Type B pancreatic cell (in vitro differentiated cells): ENCODE measurements around the gene B3GNT5. TPM values are rescaled to one million over a fixed set of nuclear protein-coding genes. Genes with fewer than 3 reads are reported as not detected.
"Not testable (repeated sequence)": the region's sequence is repeated elsewhere in the genome, so short reads cannot be mapped to it uniquely, and the experiment has no call there.

Experiments used
- DNase-seq: peaks from one replicate; pipeline ENCODE4 v3.0.0; 2021; ENCODE audit warnings: mixed read lengths; ENCODE audit not compliant: unreplicated experiment; ENCODE audit errors: extremely low spot score
- H3K27ac Mint-ChIP-seq: 2 replicates; pipeline ENCODE4 v1.8.0; 2021; ENCODE audit warnings: mild to moderate bottlenecking, mixed read lengths
- H3K27me3 Mint-ChIP-seq: 2 replicates; pipeline ENCODE4 v1.8.0; 2021; ENCODE audit warnings: mixed read lengths
- H3K36me3 Mint-ChIP-seq: 2 replicates; pipeline ENCODE4 v1.8.0; 2021; ENCODE audit warnings: mixed read lengths
- H3K4me1 Mint-ChIP-seq: one replicate; pipeline ENCODE4 v1.8.0; 2021; ENCODE audit warnings: mixed read lengths; ENCODE audit not compliant: unreplicated experiment
- H3K4me3 Mint-ChIP-seq: 2 replicates; pipeline ENCODE4 v1.8.0; 2021; ENCODE audit warnings: mild to moderate bottlenecking, mixed read lengths
- H3K9me3 Mint-ChIP-seq: 2 replicates; pipeline ENCODE4 v1.8.0; 2021; ENCODE audit warnings: mixed read lengths
- CTCF ChIP-seq: fragments of 200-600 bp; sonication (generic); conservative IDR thresholded peaks from 2 replicates; pipeline ENCODE4 v1.5.0; 2021; ENCODE audit warnings: antibody characterized with exemption, mild to moderate bottlenecking
- total RNA-seq: library from RNA; stranded (reverse); gene quantifications from 2 replicates; pipeline ENCODE4 v1.2.1, GENCODE V29; 2021; ENCODE audit warnings: low replicate concordance

B3GNT5 gene
- total RNA-seq, 1 donor from 2014 or later, result 28.7 TPM

GRCh38 chr3:183222631-183223235 is 30.3 kb upstream of the B3GNT5 start:
- Mint-ChIP-seq H3K4me1 (no peaks in the 10 kb centered on the region), H3K27me3 (no peaks in the 10 kb centered on the region), H3K4me3 (no peak overlapping the region), H3K36me3 (peaks cover 3% of the 10 kb centered on the region), H3K27ac (no peak overlapping the region), H3K9me3 (no peaks in the 10 kb centered on the region)
- DNase-seq, result no peak
- TF ChIP-seq CTCF, result no peak

GRCh38 chr3:183224180-183224970 is 28.7 kb upstream of the B3GNT5 start:
- H3K9me3 Mint-ChIP-seq, result no peaks in the 10 kb centered on the region
- H3K36me3 Mint-ChIP-seq, result peaks cover 3% of the 10 kb centered on the region
- no peak for DNase-seq
- H3K27ac Mint-ChIP-seq, result no peak overlapping the region
- H3K27me3 Mint-ChIP-seq, result peaks cover under 1% of the 10 kb centered on the region
- H3K4me1 Mint-ChIP-seq, result no peaks in the 10 kb centered on the region
- TF ChIP-seq CTCF, result no peak
- no peak overlapping the region for H3K4me3 Mint-ChIP-seq

GRCh38 chr3:183226333-183226890 is 26.6 kb upstream of the B3GNT5 start:
- no peaks in the 10 kb centered on the region for H3K9me3 Mint-ChIP-seq

GRCh38 chr3:183227586-183227985 is 25.5 kb upstream of the B3GNT5 start:
- Mint-ChIP-seq H3K27me3 (peaks cover 3% of the 10 kb centered on the region), H3K27ac (no peak overlapping the region), H3K9me3 (no peaks in the 10 kb centered on the region), H3K36me3 (peaks cover 3% of the 10 kb centered on the region), H3K4me1 (no peaks in the 10 kb centered on the region), H3K4me3 (no peak overlapping the region)
- no peak for DNase-seq
- TF ChIP-seq CTCF, result no peak

More at GRCh38 chr3:183226333-183226890, 26.6 kb upstream of the B3GNT5 start:
- Mint-ChIP-seq H3K36me3 (peaks cover 3% of the 10 kb centered on the region), H3K27me3 (peaks cover 3% of the 10 kb centered on the region), H3K4me3 (no peak overlapping the region), H3K27ac (no peak overlapping the region), H3K4me1 (no peaks in the 10 kb centered on the region)
- TF ChIP-seq CTCF, result no peak
- no peak for DNase-seq

- DNase-seq, result no peak
- no peaks in the 10 kb centered on the region for H3K4me1 Mint-ChIP-seq
- no peak overlapping the region for H3K4me3 Mint-ChIP-seq
- peaks cover 3% of the 10 kb centered on the region for H3K36me3 Mint-ChIP-seq
- TF ChIP-seq CTCF, result no peak
- H3K27ac Mint-ChIP-seq, result no peak overlapping the region
- H3K27me3 Mint-ChIP-seq, result peaks cover 3% of the 10 kb centered on the region
- H3K9me3 Mint-ChIP-seq, result no peaks in the 10 kb centered on the region
Observed at GRCh38 chr3:183229178-183229577, 23.9 kb upstream of the B3GNT5 start.

GRCh38 chr3:183230251-183230650 is 22.8 kb upstream of the B3GNT5 start:
- H3K27me3 Mint-ChIP-seq, H3K36me3 Mint-ChIP-seq, H3K9me3 Mint-ChIP-seq, DNase-seq, H3K4me1 Mint-ChIP-seq, H3K27ac Mint-ChIP-seq, H3K4me3 Mint-ChIP-seq: not testable (repeated sequence)
